IPS DF 19.7 (cell line): Measurements from ENCODE around the gene CEP295NL.
"Not testable (repeated sequence)": the region's sequence is repeated elsewhere in the genome, so short reads cannot be mapped to it uniquely, and the experiment has no call there.

Experiments used
- DNase-seq: peaks from one replicate; pipeline ENCODE4 v3.0.0-alpha.2; 2013; ENCODE audit warnings: low read depth, low spot score

The CEP295NL gene

DNA sequence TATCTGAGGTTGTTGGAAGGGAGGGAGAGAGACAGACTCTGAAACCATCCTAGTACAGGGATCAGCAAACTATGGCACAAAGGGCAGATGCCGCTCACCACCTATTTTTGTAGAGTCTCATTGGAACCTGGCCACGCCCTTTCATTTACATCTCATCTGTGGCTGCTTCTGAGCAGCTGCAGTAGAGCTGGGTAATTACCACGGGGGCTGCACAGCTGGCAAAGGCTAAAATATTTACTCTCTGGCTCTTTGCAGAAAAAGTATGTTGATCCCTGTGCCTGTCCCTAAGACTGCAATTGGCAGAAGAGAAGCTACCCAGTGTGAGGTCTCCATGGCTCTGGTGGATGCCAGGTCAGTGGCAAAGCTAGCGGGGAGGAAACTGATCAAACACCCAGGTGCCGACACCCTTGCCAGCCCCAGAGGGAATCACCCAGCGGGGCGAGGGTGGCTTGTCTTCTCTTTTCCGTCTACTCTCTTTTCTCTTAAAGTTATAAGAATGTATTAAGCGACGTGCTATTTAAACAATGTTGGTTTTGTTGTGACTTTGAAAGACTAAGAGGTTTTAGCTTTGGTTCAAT lies 14.0 kb downstream of the CEP295NL start:
- DNase-seq: no peak

DNA sequence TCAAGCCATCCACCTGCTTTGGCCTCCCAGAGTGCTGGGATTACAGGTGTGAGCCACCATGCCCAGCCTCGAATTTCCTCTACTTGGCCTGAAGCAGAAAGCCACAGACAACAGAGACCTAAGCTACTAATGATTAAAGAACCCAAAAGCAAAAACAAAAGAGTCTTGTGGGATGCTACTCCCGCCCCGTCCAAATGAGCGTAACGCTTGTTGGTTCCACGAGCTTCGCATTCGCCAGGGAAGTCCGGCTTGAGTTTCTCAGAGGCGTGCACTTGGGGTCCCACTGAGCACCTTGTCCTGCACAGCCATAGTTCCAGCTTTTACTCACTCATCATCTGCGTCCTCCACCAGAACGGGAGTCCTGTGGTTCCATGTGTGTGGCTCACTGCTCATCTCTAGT lies 16.0 kb downstream of the CEP295NL start:
- DNase-seq: no peak

DNA sequence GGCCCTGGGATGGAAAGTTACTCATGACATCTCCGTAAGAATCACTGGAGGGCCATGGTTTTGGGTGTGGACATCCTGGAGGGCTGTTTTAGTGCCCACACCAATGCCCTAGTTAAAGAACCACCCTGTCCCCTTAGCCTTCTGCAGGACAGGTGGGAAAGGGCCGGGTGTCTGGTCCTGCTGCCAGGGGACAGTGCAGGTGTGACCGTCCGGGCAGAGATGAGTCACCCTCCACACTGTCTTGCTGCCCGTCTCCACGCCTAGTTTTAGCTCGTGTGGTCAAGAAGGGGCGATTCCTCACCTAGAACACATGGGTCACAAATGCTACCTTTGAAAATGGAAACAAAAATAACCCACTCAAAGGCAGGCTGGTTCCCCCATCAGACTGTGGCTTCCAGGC lies 17.0 kb downstream of the CEP295NL start:
- no peak for DNase-seq

GRCh38 chr17:78884876-78885667 lies 17.9 kb downstream of the CEP295NL start:
- no peak for DNase-seq

DNA sequence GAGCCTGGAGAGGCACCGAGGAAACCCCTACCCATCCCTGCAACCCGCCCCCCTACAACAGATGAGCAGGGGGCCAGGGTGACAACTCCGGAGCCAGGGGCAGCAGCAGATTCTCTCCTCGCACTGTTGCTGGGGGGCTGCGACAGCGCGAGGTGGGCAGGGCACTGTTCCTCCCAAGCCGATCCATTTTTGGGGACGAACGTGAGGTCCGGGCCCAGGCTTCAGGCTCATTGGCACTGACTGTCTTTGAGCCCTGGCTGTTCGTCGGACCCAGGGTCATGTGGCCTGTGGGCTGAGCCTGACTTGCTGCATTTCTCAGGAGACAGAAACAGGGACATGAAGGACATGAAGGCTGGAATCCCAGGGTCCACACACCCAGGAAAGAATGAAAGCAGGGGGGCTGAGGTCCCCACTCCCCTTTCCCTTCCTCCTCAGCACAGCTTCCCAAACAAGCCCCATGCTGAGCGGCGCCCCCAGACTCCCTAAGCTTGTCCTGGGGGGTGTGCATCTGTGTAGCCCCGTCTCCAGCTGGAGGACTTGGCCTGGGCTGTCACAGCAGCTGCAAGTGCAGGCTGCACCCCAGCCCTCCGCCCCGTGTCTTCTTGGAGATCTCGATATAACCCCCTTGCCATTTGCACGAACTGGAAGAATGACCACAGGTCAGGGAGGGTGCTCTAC lies 18.7 kb downstream of the CEP295NL start:
- no peak for DNase-seq

DNA sequence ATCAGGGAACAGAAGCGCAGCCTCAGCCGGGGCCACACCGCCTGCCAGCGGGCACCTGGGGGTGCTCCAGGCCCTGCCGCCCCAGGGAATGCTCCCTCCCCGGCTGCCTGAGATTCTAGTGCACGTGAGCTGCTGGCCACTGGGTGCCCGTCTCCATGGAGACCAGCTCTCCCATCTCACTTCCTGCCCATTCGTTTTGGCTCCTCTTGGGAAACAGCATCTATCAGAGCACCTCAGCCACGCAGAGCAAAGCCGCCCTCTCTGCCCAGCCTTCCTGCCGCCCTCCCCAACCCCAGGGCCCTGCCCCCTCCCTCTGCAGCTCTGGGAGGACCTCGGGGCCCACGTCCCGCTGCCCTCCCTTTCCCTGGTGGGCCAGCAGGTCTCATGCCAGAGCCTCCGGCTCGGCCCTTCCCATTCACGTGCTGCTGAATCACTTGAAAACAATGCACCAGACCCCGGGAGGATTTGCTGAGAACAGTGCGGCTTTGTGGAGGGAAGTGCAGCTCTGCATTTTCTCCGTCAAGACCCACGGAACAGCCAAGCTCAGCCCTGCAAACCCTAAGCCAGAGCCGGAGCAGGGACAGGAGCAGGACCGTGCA lies 19.4 kb downstream of the CEP295NL start:
- DNase-seq: no peak

DNA sequence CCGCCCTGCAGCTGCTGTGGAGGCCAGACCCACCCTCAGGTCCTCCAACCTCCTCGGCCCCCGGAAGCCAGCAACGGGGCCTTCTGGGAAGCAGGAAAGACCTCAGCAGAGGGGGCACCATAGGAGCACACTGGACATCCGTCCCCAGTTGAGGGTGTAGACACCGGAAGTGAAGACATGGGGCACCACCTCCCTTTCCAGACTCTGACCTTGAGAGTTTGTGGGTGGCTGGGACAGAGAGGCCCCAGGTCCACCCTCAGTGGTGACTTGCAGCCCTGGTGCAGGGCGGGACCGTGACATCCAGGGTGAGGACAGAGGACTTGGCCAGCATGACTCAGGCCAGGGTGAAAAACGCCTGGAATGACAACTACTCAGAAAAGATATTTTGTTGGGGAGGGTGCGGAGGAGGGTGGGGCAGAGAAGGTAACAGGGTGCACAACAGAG lies 19.9 kb downstream of the CEP295NL start:
- DNase-seq: no peak

DNA sequence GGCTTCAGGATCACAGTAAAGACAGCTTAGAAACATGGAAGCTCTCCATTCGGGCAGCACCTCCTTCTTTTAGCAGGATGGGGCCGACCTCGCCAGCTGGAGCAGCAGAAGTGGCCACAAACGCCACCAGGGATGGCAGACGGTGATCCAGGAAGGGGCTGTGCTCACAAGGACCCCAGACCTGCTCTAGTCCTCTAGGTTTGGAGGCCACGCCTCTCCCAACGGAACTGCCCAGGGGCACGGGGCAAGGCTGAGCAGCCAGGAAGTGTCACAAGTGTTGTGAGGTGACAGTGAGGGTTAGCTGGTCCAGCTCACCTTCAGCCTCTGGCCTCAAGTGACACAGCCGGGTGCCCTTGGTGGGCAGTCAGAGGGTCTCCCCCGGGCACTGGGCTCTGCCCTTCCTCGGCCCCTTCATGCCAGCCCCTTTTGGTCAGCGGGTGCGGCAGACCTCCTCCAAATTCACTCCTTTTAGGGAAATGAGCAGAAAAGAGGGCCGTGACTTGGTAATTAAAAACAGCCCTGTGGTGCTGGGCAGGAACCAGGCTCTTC lies 20.4 kb downstream of the CEP295NL start:
- no peak for DNase-seq

- no peak for DNase-seq
Measured at GRCh38 chr17:78879635-78880186, 23.3 kb downstream of the CEP295NL start.

- no peak for DNase-seq
Measured at GRCh38 chr17:78878871-78879527, 24.0 kb downstream of the CEP295NL start.

DNA sequence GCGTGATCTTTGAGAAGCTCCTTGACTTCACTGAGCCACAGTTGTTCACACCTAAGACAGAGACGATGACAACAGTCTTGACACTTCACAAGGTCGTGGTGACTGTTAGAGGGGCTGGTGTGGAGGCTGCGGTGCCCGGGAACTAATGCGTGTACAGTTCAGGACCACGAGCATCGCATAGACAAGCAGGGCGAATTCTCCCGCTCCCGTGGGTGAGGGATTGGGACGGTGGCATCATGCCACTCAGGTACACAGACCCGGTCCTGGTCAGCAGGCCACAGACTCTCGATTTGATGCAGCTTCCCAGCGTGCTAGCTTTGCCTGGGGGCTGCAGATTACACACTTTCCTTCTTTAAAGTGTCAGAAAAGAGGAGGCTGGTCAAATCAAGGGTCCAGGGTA lies 24.7 kb downstream of the CEP295NL start:
- no peak for DNase-seq

DNA sequence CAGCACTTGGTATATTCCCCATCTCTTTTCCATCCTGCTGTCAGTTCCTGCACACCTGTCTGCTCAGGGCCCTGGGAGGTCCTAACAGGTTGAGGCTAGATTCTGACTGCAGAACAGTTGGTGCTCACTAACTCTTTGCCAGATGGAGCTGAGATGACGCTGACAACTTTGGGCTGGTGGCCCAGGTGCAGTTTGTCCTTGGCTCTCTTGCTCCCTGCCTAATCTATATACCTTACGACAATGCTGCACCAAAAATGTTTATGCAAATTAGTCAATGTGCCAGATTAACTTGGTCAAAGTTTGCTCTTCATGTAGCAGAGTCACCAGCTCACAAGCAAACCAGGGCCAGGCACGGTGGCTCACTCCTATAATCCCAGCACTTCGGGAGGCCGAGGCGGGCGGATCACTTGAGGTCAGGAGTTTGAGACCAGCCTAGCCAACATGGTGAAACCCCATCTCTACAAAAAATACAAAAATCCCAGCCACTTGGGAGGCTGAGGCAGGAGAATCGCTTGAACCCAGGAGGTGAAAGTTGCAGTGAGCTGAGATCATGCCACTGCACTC lies 26.0 kb downstream of the CEP295NL start:
- DNase-seq: not testable (repeated sequence)

DNA sequence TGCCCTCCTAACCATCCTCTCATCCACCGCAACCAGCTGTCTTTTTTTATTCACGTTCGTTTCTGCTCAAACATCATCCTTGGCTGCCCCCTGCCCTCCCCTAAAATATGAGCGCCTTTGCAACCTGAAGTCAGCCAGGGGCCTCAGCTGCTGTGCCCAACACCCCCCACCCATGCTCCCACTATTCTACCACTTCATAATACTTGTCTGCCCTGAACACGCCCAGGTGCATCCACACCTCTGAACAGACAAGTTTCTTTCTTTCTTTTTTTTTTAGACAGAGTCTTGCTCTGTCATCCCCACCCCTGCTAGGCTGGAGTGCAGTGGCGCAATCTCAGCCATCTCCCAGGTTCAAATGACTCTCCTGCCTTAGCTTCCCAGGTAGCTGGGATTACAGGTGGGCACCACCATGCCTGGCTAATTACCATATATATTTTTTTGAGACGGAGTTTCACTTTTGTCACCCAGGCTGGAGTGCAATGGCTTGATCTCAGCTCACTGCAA lies 26.9 kb downstream of the CEP295NL start:
- DNase-seq: no peak

- DNase-seq: no peak
Measured at GRCh38 chr17:78875363-78876093, 27.5 kb downstream of the CEP295NL start.

DNA sequence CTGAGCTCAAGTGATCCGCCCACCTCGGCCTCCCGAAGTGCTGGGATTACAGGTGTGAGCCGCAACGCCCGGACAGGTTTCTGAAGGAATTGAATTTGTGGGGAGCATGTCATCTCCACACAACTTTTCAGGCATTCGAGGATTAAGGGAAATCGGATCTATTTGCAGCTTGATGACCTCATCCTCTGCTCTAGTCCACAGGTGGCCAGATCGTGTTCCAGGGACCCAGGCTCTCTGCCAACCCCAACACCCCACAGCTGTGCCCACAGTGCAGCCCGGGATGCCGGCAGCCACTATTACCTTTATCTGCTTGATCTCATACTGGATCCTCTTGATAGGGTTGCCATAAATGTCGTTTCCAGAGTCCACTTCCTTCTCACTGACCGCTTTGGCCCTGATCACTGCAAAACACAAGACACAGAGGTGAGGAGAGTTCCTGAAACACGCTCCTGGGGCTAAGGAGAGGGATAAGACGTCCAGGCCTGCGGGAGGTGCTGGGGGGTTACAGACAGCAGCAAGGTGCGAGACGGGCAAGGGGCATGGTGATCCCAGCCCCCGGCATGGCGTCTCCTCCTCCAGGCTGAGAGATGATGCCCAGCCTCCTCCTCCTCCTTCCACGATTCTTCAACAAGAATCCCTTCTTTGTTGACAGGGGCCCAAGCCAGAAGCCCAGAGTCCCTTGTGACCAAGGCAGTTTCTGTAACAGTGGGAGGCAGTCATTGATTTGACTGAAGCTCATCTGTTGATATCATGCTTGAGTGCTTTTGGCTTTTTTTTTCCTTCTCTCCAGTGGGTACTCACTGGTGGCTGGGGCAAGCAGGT lies 29.3 kb downstream of the CEP295NL start:
- DNase-seq: no peak

GRCh38 chr17:78872486-78872885 lies 30.5 kb downstream of the CEP295NL start:
- DNase-seq: no peak

DNA sequence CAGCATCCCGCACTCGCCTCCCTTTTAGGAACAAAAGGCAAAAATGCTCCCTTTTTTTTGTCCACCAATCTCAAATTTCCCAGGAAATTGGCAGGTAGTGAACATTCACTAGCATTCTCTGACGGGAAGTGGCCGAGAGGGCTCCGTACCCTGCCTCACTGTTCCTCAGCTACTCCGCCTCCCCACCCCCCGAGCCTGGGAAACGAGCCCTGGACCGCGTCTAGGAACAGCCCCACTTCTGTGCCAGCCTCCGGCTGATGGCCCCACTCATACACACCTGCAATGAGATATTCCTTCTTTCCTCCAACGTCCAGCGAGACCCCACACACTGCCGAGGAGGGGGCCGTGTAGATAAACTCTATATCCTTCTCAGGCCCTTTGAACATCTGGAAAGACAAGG lies 32.4 kb downstream of the CEP295NL start:
- no peak for DNase-seq

- DNase-seq: no peak
Measured at GRCh38 chr17:78868391-78868790, 34.6 kb downstream of the CEP295NL start.

GRCh38 chr17:78867046-78867445 lies 36.0 kb downstream of the CEP295NL start:
- not testable (repeated sequence) for DNase-seq
